ENCODE results near the gene PARP3.

Gene PARP3

DNA sequence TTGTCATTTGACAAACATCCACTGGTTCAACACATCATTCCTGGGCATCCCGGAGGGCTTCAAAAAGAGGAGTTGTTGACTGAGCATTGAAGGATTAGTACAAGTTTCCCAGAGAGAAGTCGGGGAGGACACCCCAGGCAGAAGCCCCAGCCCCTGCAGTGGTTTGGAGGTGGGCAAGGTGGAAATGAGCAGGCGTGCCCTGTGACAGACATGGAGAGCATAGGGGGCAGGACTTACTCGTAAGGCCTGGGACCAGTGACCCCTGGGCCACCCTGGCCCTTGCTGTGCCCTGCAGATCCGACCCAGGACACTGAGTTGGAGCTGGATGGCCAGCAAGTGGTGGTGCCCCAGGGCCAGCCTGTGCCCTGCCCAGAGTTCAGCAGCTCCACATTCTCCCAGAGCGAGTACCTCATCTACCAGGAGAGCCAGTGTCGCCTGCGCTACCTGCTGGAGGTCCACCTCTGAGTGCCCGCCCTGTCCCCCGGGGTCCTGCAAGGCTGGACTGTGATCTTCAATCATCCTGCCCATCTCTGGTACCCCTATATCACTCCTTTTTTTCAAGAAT lies 5.9 kb downstream of the PARP3 start:
- DNase-seq (ENCODE audit: low read depth in 2 of 2), result no peak

DNA sequence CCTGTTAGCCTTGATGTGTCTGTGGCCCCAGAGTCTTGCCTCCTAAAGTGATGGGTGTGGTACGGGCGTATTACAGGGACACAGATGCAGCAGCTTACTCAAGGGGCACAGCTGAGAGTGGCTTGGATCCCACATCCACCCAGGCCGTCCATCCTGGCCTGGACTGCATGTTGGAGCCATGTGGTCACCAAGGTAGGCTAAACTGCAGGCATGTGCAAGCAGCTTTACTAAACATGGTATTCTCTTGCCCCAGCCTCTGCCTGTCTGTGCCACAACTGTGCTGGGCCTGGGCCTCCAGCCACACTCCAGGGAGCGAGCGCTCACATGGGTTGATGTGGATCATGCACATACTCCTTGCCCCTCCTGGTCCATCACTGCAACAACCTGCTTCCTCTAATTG lies 7.0 kb downstream of the PARP3 start:
- no peak for DNase-seq (ENCODE audit: low read depth in 2 of 2)

DNA sequence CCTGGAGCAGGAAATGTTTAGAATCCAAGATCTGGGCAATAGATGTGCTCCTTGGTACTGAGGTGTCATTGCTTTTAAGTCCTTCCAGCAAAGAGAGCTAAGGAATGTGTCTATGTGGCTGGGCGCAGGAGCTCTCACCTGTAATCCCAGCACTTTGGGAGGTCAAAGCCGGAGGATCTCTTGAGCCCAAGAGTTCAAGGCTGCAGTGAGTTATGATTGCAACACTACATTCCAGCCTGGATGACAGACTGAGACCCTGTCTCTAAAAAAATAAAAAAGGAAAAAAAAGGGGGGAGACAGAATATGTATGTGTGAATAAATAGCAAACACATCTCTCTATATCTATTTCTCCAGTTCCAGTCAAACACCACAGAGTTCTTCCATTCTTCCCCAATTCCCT lies 8.7 kb downstream of the PARP3 start:
- DNase-seq (ENCODE audit: low read depth in 2 of 2), result no peak

DNA sequence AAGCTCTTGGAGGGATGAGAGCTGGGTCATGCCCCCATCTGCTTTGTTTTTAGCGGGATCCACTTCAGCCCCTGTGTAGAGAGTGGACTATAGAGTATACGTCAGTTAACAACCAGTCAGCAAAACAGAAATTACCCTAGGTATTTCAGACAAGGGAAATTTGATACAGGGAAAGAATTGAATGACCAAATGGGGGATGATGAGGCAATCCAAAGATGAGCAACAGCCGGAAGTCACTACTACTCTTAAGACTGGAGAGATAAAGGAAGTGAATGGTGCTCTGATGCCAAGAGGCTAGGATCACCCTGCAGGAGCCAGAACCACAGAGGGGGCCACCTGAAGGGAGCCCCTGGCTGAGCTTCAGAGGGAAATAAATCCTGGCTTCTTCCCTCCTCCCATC lies 11.3 kb downstream of the PARP3 start:
- no peak for DNase-seq (ENCODE audit: low read depth in 2 of 2)

DNA sequence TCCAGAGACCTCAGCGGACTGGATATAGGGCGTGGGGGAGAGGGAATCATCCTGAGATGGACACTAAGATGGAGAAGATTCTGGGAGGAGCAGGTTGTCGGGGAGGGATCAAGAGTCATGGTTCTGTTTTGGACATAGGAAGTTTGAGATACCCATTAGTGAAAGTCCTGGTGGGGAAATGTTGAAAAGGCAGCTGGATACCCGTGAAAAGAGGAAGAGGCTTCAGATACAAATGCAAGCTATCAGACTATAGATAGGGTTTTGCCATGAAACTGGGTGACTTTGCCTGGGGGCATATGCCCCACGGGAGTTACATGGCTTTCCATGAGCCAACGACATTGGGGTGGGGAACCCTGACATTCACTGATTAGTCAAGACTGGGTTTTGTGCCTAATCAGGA lies 11.9 kb downstream of the PARP3 start:
- no peak for DNase-seq (ENCODE audit: low read depth in 2 of 2)

DNA sequence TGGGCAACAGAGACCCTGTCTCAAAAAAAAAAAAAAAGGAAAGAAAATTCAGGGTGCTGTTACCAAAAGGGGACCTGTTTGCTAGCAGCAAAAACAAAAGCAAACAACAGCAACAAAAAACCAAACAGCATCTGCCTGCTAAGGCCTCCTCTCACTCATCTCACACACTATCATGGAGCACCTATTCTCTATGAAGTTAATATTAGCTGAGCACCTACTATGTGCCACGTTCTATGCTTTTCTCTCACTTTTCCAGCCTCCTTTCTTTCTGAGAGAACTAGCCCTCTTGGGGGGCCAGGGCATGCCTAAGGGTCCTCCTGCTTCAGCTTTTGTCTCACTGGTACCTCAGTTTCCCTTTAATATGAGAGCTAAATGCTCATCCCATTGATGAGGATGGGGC lies 12.6 kb downstream of the PARP3 start:
- no peak for DNase-seq (ENCODE audit: low read depth in 2 of 2)

DNA sequence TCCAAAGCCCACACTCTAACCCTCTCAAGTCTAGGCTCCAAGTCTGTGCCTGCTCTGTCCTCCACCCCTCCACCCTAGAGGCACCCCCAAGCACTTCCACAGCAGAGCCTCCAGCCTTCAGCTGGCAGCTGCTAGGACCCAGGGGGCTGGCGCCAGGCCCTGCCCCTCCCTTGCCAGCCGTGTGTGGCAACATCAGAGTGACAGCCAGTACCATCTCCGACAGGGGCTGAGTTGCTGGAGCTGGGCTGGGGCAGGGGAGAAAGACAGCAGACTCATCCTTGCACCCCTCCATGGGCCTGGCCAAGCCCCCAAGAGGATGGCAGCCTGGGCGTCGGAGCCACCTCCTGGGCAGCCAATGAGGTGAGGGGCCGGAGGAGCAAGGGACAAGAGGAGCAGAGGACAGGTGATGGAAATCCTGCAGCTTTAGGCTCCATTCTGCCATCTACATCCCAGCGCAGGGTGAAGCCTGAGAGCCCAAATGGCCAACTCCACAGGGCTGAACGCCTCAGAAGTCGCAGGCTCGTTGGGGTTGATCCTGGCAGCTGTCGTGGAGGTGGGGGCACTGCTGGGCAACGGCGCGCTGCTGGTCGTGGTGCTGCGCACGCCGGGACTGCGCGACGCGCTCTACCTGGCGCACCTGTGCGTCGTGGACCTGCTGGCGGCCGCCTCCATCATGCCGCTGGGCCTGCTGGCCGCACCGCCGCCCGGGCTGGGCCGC lies 13.2 kb downstream of the PARP3 start, which contains the start of gene GPR62:
TSS of gene GPR62 (plus strand) at position 207 of the 718 bp plus-strand sequence. CDS start at position 479, 272 bp downstream.
- no peak for DNase-seq (ENCODE audit: low read depth in 2 of 2)

DNA sequence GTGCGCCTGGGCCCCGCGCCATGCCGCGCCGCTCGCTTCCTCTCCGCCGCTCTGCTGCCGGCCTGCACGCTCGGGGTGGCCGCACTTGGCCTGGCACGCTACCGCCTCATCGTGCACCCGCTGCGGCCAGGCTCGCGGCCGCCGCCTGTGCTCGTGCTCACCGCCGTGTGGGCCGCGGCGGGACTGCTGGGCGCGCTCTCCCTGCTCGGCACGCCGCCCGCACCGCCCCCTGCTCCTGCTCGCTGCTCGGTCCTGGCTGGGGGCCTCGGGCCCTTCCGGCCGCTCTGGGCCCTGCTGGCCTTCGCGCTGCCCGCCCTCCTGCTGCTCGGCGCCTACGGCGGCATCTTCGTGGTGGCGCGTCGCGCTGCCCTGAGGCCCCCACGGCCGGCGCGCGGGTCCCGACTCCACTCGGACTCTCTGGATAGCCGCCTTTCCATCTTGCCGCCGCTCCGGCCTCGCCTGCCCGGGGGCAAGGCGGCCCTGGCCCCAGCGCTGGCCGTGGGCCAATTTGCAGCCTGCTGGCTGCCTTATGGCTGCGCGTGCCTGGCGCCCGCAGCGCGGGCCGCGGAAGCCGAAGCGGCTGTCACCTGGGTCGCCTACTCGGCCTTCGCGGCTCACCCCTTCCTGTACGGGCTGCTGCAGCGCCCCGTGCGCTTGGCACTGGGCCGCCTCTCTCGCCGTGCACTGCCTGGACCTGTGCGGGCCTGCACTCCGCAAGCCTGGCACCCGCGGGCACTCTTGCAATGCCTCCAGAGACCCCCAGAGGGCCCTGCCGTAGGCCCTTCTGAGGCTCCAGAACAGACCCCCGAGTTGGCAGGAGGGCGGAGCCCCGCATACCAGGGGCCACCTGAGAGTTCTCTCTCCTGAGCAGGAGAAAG lies 14.0 kb downstream of the PARP3 start:
- DNase-seq (ENCODE audit: low read depth in 2 of 2), result peak in 1 of 2 donors; percentile 19

DNA sequence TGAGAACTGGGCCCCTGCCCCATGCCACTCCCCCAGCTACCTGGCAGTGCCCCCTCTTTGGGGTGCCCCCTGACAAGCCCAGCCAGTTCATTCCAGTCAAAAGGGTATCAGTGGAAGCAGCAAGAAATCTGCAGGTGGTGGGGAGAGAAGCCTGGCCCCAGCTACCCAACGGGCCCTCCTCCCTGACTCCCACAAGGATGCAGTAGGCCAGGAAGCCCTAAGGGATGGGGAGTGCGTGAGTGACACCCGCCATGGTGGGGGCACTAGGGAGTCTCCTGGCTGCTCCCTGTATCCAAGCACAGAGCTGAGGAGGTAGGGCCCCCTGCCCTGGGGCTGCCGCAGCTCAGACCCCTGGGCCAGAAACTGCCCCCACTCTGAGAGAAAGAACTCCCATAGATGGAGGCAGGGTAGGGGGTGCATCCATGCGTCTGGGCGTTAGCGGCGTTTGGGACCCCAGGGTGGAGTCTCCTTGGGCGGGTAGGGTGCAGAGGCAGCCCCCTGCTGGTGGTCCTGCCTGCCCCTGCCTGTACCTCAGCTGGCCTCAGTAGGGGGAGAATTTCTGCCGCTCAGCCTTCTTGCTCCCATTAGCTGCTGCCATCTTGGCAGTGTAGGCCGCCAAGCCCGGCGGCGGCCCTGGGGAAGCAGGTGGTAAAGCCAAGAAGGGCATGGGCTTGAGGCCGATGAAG lies 15.5 kb downstream of the PARP3 start:
- DNase-seq (ENCODE audit: low read depth in 2 of 2), result no peak

DNA sequence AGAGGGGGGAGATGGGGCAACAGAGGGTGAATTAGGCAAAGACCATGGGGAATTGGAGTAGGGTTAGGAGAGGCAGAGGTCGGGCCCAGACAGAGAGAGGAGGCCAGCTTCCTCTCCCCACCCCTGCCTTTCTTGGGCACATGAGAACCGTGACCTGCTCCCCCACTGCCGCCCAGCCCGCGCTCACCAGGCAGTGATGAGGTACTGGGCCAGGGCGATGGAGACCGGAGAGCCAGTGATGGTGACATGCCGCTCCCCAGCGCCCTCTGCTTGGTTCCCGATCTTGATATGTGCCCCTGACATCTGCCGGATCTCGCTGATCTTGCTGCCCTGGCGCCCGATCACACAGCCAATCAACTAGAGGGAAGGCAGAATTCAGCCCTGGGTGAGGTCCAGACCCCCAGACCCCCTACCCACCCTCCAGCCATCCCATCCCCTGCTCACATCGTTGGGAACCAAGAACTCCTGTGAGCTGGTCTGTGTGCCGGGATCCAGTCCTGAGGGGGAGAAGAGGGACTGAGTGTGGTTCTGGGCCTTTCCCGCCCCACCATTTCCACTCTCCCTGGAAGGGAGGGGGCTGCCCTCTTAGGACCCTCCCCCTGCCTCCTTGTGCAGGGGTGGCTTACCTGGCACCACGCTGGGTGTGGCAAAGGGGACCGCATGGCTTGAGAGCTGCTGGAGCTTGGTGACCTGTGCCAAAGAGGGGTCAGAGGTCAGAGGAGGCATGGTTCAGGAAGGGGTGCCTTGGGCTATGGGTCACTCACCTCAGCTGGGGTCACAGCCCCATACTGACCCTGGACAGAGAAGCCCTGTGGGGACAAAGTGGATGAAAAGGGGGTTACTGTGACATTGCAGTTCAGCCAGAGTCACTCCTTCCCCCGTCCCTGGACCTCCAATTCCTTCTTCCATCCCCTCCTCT lies 16.7 kb downstream of the PARP3 start:
- no peak for DNase-seq (ENCODE audit: low read depth in 2 of 2)

DNA sequence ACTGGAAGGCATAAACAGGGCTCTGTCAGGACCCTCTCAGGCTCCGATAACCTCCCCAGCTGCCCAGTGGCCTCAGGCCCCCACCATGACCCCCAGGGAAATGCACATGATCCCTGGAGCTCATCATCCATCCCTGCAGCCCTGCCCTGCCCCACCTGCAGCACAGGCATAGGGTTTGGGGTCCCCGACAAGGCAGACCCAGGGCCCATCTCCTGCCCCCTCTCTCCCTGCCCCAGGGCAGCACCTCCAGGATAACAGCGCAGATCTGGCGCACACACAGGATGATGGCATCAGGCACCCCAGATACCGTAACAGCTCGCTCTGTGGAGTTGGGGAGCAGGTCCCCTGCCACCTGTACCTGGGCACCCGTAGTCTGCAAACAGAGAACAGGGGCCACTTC lies 17.5 kb downstream of the PARP3 start:
- no peak for DNase-seq (ENCODE audit: low read depth in 2 of 2)

DNA sequence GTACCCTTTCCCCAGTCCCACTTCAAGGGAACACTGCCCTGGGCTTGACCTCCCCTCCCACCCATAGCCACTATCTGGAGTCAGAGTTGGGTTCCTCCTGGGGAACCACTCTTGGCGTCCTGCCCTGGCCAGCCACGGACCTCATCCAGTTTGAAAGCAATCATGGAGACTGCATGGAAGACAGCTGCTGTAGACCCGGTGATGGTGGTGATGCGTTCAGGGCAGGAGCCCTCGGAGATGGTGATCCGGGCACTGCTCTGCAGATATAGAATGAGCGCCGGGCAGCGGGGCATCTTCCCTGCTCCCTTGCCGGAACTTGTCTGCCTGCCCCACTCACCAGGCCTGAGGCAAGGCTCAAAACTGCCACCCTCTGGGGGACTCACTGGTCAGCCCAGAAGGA lies 18.2 kb downstream of the PARP3 start:
- DNase-seq (ENCODE audit: low read depth in 2 of 2), result no peak

DNA sequence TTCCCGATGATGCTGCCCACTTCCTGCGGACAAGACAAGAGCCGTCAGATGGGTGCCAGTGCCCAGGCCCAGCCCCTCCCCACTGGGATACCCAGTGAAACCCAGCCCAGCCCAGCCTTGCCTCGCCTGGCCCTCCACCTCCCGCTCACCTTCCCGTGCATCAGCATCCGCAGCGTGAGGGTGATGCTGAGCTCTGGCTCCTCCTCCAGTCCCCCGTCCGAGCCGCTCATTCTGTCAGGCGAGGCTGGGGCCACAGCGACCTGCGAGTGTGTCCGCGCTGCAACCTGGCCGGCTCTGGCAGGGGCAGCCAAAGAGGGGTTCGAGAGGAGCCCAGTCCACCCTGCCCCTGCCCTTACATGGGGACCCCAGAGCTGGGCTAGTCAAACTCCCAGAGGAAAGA lies 18.8 kb downstream of the PARP3 start:
- DNase-seq (ENCODE audit: low read depth in 2 of 2), result no peak

DNA sequence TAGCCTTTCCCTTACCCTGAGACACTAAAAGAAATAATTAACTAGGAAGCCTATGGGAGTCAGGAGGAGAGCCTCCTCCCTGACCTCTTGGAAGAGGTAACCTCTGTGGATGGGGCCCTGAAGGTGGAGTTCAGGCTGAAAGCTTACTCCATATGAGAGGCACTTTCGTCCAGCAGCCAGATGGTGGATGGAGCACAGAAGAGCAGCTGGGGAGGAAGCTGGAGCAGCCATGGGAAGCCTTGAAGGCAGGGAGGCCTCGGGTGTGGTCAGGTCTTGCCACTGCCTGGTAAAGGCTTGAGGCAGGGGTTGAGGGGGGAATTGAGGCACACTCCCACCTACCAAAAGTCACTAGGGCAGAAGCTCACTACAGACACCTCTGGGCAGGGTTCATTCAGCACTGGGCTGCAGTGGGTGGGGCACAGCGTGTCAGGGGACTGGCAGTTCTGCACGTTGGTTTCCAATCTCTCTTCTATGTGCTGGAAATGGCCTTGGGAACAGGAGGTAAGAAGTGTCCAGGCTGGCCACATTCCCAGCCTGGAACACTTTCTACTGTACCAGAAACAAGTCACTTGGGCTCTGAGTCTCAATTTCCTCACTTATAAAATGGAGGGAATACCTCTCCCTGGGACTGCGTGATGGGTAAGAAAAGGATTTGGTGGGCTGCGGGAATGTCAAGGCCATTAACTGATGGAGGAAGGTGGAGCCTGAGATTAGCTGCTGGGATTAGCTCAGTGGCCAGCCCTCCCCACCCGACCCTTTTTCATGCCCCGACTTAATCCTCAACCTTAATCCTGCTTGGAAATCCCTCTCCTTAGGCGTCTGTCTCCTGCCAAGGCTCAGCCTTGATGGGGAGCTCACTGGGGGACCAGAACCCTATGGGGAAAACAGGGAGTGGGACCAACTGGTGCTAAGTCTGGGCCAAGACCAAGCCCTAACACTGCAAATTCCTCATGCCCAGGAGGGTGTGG lies 19.7 kb downstream of the PARP3 start:
- no peak for DNase-seq (ENCODE audit: low read depth in 2 of 2)

DNA sequence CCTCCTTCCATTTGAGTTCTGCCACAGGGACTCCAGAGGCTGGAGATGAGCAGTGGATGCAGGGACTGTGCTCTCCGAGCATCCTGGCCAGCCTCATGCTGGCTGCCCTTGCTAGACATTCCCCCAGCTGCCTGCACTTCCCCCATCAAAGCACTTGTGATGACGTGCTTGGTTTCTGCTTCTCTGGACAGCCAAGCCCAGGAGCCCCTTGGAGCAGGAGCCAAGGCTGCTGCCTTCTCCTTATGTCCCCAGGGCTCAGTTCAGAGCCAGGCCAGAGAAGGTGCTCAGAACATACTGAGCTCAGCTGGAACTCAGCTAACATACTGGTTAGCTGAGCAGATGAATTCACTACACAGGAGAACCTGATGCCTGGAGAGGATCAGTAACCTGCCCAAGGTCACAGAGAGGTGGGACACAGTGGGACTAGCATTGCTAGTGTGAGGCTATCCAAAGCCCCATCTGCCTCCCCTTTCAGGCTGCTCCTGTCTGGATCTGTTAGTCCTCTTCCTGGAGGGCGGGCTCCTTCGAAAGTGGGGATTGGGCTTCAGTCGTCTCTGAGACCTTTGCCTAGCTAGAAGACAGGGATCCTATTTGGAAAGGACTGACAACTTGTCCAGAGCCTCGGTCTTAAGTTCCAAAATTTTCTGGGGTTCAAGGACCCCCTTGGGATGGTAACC lies 20.8 kb downstream of the PARP3 start:
- DNase-seq (ENCODE audit: low read depth in 2 of 2), result no peak

DNA sequence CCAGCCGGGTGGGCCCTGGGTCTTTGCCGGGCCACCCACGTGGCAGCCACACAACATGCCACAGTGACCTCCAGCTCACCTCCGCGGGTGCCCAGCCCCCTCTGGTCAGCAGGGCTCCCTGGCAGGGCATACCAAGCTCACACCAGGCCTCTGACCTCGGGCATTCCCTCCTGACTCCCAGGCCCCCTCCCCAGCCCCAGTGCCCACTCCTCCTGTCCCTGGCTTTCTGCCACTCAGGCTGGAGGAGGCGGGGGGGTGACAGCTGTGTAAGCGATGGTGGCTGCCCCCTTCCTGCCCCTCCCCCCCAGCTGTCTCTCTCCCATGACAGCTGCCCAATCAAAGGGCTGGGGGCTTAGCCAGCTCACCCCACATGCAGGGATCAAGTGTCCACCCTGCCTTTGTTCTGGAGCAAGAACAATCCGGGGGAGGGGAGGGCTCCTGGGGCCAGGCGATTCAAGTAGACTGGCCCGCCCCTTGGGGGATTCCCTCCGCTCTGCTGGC lies 21.8 kb downstream of the PARP3 start:
- DNase-seq (ENCODE audit: low read depth in 2 of 2), result no peak

DNA sequence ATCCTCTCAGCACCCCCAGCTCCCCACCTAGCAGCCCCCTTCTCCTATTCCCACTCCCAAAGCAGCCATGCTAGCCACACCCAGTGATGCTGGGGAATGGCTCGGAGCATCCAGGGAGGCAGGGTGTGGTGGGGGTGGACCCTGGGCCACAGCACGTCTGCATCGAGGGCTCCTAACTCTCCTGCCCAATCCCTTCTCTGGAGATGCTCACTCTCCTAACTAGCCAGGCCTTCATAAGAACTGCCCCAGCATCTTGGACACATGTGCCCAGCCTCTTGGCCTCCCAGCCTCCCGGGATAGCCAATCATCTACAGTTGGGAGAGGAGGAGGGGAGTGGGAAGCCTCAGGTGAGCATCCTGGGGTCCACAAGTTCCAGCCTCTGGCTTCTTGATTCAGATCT lies 22.4 kb downstream of the PARP3 start:
- DNase-seq (ENCODE audit: low read depth in 2 of 2), result no peak

DNA sequence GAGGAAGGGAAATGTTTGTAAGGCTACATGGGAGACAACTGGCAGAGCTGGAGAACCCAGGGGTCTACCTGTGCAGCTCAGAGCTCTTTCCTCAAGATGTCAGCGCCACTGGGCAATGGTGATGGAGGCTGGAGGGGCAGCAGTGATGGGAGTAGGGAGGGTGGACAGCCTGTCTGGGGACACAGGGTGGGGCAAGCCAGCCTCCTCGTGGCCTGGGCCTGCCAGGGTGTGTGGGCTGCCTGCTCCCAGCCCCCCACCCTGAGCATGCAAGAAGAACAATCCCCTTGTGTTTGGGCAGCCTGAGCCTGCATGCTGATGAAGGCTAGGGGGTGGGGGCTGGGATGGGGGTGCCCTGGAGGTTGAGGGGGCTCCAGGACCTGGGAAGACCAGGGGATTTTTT lies 23.9 kb downstream of the PARP3 start:
- no peak for DNase-seq (ENCODE audit: low read depth in 2 of 2)

DNA sequence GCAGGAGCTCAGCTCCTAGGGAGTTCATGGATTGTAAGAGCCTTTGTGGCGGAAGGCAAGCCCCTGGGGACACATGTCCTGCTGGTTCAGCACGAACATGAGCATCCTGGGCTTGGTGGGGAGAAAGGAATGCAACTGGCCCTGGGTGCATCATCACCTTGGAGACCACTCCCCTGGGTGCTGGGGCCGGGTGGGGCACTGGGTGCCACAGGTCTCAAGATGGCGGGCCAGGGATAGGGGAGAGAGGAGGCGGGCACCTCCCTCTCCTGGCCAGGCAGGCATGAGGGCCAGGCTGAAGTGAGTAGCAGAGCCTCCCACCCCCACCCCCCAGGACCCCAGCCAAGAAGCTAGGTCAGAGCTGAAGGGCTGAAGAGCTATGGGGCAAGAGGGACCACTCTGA lies 24.3 kb downstream of the PARP3 start:
- no peak for DNase-seq (ENCODE audit: low read depth in 2 of 2)
